T1000 (cell line): ENCODE results near the gene HACL1.
A peak's percentile ranks its signal among the peaks of the same experiment; 100 is the strongest.

ENCODE experiments used
- DNase-seq: peaks from one replicate; lab custom pipeline; 2025; ENCODE audit warnings: mixed read lengths; lab: John Stamatoyannopoulos, UW

The HACL1 gene

DNA sequence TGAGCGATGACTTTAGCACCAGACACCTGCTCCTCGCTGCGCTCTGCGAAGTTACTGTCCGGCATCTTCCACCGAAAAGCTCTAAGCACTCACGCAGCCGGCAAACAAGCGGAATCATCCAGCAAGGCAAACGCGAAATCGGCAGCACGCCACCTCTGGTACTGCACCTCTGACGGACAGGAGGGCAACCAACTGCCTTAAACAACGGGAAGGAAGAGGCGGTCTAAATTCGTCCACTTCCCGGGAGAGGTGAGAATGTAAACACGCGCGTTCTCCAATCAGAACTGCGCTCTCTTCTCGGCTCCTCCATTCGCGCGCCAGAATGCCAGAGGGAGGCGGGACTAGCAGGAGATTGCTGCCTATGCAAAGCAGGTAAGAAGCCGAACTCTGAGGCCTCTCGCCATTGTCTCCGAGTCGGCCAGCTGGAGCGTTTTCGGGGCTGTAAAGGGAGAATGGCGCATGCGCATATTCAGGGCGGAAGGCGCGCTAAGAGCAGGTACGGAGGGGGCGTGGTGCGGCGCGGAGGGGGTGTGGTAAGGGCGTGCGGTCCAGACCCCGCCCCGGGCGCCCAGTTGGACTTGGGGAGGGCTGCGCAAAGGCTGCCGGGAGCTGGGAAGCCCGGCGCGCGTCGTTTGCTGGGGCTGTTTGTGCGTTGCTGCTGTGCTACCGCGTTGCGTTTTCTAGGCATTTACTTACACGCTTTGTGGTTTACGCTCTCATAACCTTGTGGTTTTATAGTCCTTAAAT lies at the start of gene HACL1, which contains the start of gene BTD:
Gene HACL1 (minus strand): TSS at position 171 of the 747 bp plus-strand sequence. CDS start 106 bp downstream, at position 65.
Gene BTD (plus strand): TSS at position 347 of the 747 bp plus-strand sequence. CDS start 33,695 bp downstream, outside the sequence.
- DNase-seq, result no peak

DNA sequence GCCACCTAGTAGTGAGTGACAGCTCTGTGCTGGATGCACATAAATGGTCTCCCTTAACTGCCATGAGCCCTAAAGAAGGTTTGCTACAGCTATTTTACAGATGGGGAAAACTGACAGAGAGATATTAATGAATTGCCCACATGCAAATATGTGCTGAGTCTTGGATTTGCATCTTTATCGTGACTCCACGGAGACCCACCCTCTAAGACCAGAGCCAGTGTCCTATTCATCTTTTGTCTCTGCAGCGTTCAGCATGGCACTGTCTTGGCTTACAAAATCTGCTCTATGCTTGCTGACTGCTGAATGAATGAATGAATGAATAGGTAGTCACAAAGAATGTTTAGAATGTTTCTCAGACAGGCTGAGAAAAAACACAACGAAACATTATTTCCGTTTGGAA lies 48.5 kb upstream of the HACL1 start:
- DNase-seq, result no peak

DNA sequence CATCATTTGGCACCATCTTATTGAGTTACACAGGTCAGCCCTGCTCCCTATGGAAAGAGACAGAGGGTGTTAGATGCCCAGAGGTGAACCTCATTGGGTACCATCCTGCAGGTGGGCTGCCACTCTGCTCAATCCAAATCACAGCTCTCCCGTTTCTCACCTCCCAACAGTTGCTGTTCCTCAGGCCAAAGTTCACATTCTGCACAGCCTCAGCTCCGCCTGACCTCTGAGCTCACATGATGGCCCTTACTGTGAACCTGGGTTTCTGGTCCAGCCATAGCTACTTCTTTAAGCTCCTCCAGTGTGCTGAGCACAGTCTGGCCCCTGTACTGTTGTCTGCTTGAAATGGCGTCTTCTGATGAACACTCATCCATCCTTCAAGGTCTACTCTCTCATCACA lies 48.0 kb upstream of the HACL1 start:
- DNase-seq, result no peak

DNA sequence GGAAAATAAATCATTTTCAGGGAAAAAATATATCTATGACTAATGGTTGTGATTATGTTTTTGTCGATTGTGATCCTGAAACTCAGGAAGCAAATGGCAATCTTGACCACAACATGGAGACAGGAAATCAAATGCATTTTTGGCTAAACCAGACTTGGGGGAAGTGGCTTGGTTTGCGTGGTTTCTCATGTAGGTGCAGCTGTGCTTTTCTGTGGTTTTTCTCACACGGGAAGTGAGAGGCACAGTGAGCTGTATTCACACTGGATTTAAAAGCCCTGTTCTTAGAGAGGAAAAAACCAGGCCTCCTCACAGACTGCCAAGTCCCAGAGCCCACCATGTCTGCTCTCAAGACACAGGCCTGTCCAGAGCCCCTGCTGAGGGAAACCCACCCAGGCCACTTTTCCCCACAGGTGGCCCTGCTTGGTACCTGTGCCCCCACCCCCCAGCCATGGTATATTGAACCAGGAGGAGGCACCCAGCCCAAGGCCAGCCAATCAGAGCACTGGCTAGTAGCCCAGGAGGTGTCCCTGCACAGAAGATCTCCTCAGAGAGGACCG lies 46.3 kb upstream of the HACL1 start:
- DNase-seq, result no peak

DNA sequence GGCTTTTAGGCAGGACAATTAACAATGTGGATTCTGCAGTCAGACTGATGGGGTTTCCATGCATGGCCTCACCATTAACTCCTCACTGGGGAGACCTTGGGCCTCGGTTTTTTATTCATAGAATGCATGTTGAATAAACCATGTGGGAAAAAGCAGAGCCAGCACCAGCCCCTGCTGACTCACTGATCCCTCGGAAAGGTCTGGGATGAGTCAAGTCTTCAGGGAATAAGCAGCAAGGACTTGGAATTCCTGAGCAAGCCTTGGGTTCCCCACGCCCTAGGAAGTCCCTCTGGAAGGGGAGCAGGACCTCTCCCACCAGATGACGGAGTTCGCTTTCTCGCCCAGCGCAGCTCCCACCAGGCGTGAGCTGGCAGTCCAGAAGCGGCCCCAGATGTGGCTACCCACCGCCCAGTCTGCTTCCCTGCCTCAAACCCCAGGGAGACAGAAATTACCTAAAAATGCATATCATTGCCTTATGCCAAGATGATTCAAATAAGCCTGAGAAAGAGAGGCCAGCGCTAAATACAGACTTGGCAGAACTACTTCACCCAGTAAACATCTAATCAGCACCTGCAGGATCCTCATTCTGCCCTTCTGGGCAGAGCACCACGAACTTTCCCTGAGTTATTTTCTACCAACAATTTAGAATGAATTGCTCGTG lies 45.6 kb upstream of the HACL1 start:
- DNase-seq, result peak; percentile 91

DNA sequence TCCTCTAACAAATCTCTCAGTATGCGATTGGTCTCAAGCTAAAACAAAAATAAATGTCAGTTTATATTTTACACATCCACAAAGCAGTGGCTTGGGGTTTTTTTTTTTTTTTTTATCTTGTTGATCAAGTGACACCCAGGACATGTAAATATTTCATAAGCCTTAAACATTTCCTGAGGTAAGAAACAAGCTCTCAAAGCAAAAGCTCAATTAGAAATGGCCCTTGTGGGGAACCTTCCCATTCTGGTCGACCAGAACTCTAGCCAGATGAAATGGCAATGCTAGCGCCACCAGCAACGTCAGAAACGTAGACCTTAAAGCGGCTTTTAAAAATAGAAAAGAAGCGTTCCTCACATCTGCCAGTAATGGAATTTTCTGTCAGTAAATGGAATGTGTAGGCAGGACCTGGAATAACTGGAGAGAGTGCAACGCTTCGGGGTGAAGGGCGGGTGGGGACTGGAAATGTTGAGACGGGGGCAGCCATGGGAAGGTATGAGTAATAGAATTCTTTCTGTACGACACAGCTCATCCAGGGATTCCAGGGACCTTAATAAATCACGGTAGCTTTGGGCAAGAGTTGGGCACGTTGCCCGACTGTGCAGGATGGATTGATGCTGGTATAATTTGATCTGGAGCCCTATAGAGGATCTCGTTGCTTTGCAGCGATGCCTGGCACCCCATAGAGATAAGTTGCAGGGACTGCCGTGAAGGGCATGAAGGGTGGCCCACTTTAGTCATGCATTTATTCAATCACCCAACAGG lies 44.6 kb upstream of the HACL1 start:
- peak; percentile 82 for DNase-seq

DNA sequence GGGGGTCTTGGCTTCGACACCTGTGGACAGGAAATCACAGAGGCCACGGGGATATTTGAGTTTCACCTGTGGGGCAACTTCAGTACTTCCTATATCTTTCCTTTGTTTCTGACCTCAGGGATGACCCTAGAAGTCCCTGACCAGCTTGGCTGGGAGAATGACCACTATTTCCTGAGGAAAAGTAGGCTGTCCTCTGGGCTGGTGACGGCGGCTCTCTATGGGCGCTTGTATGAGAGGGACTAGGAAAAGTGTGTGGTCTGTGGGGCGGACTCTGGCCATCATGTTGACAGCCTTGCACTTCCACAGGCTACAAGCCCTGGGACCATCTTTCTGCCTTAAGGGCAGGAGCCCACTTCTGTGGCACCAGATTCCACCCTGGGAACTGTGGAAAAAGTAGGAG lies 43.9 kb upstream of the HACL1 start:
- no peak for DNase-seq

DNA sequence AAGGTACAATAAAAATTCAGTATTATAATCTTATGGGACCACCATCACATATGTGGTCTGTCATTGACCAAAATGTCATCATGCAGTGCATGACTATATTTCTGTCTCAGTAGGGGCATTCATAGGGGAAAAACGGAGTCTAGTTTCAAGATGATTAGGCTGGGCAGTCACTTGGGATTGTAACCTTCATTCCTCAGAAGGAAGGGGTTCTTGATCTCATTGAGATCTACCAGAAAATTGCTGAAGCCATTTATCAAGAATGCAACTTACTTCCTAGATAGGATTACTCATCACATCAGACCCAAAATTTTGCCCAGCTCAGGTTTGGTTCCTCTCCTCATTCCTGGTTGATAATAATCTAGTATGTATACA lies 37.5 kb upstream of the HACL1 start:
- DNase-seq, result no peak

DNA sequence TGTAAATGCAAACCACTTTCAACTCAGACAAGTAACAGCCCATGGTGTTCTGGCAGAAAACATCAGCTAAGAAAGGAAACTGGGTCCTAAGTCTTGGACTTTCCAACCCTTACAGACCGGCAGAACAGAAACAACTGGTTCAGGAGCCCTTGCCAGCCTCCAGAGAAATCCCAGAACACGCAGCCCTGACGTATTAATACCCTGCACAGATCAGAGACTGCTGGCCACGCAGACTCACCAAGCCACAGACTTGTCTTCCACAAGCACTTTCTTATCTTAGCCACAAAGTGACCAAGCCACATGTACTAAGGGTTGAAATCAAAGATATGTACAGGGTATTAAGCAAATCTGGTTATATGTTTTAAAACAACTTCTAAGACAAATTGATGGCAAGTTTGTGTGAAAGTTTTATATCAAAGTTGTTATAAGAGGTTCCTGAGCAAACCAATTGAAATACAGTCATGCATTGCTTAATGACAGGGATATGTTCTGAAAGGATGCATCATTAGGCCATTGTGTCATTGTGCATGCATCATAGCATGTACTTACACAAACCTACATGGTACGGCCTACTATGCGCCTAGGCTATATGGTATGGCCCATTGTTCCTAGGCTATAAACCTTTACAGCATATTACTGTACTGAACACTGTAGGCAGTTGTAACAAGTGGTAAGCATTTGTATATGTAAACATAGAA lies 37.0 kb upstream of the HACL1 start:
- DNase-seq, result no peak

DNA sequence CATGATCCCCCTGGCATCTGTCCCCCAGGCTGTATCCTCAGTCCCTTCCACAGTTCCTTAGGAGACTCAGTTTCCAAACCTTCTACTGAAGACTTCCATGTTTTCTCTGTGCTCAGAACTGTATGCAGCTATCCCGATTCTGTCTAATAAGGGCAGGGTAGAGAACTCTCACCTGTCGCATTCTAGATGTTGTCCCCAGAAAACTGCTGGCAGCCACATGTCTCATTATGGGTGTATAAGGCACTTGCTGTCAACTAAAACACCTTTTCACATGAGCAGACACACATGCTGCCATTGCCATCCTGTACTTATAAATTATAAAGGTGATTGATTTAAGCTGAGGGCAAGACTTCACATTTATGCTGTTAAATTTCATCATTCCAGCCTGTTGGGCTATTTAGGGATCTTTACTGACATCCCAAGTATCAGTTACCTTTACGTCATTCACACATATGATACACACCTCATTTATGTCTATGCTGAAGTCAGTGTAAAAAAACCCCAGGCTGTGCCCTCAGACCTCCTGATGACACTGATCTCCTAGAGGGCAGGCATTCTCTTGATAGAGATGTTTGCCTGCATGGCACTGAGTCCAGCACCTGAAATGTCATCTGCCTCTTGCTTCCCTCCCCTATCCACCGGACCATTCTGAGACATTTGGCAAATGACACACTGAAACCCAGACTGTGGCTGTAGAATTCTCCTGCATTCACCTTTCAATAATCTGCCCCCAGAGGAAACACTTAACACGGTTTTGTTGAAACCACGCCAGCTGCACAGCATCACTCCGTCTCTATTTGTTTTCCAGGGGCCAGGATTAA lies 36.0 kb upstream of the HACL1 start:
- no peak for DNase-seq

DNA sequence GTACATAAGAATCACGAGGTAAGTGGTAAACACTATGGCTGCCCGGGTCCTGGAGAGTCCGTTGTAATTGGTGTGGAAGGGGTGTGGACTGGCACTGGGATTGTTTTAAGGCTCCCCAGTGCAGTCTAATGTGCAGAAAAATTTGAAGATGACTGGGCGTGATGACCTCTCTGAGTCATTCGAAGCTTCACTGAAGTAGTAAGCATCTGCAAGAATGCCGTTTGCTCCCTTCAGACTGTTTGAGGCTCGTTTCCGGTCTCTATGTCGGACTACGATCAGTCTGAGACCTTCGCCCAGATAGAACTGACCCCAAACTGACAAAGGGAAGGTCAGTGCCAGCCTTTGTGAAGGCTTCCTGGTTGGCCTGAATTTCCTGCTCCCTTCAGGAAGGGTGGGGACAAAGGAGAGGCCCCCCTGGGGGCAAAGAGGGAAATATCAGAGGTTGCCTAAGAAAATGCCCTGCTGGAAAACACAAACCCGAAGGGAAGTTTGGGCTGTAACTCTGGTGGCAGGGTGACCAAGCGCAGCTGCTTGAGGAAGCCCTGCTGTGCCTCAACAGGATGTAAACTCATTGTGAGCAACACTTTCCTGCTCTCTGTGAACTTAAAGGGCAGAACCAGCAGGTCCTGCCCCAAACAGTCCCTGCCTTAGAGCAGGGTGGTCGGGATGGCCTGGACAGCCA lies 34.8 kb upstream of the HACL1 start:
- DNase-seq, result peak; percentile 81

DNA sequence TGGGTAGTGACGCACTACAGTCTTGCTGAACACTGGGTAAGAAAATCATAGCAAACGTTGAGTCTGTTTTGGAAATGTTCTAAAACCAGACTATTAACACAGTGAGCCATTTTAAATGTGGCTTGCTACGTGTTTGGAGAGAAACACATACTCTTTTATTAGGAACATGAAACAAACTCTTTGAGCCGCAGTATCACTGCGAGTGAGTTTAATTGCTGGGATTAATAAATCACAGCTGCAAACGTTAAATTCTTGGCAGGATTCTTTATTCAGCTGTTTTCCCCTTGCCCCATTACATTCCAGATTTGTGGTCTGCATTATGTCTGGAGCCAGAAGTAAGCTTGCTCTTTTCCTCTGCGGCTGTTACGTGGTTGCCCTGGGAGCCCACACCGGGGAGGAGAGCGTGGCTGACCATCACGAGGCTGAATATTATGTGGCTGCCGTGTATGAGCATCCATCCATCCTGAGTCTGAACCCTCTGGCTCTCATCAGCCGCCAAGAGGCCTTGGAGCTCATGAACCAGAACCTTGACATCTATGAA lies 33.8 kb upstream of the HACL1 start:
- DNase-seq, result no peak

DNA sequence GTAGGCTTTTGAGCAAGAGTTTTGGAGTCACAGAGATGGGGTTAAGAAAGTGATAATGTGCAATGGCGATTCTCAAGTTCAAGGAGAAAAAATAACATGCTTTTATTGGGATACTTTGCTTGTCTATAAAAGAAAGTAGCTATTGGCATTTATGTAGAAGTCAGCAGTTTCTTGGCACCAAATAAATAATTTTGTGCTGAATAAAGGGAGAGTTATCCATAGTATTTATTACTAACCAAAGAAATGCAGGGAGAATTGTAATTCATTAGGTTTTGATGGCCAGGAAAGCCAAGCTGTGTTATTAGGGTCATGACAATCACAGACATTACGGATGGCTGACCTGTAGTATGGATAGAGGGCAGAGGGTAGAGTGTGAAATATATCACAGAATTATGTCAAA lies 33.3 kb upstream of the HACL1 start:
- DNase-seq, result no peak

DNA sequence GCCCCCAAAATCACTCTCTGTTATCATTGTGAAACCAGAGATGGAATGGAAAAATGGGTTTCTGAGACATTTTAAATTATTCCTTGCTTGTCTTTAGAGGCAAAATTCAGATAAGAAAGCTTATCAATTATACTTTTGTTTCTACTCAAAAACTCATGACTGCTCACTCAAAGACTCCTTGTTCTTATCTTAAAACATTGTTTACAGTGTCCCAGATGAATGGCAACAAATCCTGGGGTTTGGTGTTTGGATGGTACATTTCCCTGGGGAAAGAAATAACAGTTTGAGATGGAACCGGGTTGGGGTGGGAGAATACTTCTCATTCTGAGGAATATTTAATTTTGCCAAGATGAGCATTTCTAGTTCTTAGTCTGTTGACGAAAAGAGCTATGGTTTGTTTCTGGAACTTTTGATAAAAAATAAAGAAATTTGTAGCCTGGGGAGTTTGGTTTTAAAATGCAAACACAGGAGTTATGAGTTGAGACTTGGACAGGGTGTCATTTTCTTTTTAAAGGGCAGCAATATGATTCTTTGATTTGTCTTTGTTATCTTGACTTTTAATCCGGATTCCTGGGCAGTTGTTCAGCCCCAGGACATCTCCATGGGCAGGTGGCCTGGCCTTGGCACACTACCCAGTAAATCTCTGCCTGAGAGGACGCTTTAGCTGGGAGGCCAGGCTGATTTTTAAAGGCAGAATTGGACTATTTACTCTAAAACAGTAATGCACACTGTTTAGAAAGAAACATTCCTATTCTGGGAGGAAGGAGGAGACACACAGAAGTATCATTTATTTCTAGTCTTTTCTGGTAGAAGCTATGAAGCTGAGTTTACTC lies 32.6 kb upstream of the HACL1 start:
- no peak for DNase-seq

DNA sequence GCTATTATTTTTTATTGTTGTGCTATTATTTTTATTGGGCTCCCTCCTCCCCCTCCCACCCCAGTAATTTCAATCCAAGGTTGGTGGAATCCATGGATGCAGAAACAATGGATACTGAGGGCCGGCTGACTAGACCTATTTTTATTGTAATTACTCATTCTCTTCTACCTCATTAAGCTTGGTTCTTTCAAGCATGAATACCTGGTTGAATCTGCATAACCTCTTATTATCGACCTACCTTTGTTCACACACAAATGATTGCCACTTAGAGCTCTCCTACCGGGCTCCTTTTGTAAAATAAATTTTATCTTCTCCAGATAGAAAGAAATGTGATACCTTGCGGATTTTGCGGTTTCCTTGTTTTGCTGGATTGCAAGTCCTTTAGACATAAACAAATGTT lies 31.8 kb upstream of the HACL1 start:
- DNase-seq, result no peak

DNA sequence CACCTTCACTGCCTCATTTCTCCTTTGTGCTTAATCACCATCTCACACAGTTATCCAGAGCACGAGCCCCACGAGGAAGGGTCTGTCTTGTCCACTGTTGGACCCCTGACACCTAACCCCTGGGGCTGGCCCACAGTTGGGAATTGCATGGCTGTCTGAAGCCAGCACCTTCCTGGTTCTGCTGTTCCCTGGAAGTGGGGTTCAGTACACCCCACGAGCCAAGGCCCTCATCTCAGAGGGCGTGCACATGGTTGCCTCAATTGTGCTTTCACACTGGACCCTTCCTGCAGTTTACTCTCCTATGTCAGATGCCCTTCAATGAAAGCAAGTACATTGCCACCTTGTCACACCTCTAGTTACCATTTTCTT lies 30.8 kb upstream of the HACL1 start:
- no peak for DNase-seq

DNA sequence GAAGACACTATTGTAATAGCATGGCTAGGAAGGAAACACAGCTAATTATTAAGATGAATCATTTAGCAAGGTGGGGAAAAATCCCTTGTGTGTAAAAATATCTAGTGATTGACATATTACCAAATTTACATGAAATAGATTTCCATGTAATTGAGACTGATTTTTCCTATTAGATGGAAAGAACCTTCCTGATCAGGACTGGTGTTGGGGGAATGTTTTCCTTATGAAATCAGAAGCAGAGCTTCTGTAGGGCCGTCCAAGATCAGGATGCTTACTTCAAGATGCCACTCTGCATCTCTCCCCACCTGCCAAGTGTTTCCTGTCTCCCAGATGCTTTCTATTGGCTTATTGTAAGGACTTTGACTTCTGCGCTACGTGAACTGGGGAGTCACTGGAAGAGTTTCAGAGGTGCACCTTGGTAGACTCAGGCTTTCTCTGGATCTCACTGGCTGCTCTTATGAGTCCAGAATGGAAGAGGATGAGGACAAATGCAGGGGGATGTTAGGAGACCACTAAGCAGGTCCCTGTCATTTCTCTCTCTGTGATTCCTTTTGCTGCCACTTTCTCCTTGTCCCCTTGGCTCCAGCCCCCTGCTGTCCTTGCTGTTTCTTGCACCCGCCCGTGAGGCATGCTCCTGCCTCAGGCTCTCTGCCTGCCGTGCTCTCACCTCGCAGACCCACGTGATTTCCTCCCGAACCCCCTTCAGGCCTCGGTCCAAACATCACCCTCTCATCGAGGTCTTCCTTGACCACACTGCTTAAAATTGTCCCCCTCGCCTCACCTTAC lies 30.2 kb upstream of the HACL1 start:
- DNase-seq, result no peak

DNA sequence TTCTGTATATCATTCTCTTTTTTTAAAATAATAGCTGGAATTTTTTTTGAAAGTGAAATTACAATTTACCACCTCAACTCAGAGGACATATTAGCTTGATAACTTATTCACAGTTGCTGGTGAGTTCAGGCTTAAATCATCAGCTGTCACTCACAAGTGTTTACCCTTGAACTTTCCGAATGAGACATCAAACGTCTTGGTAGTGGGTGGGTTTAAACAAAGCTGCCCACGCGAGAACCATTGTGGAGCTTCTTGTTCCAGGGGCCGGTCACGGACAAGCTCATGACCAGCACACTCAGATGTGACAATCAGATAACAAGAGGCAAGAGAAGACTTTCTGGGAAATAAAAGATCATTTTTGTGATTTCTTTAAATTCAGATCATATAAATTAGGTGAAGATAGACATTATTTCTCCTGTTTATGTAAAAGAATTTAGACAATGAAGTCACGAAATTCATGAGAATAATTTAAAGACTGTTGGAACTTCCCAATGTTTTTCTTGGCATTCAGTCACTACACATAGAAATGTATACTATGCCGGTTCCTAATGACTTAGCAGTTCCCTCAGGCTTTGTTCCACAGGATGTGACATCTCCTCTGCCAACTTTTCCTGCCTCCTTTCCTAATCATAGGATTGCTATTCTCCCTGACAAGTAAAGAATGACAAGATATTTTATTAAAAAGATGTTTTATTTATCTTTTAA lies 29.4 kb upstream of the HACL1 start:
- no peak for DNase-seq
